Activated naive CD8-positive, alpha-beta T cell treated with anti-CD3 and anti-CD28 coated beads, Interleukin-2, amount 10 ng/mL, durations not matched to agents 7 days and 5 days (primary cell): ENCODE results near the gene HIVEP3. TPM values are rescaled to one million over a fixed set of nuclear protein-coding genes. Genes with fewer than 3 reads are reported as not detected.

Experiments used
- ATAC-seq: fragments of 150-1000 bp; cut with Tn5 transposase; one replicate; pipeline ENCODE4 v1.10.0; 2021; ENCODE audit warnings: low read depth, moderate library complexity
- POLR2A ChIA-PET: fragments of 350-600 bp; sonication (Branson Sonifier 250); formaldehyde crosslinking; loops from one replicate; lab custom pipeline; 2021; ENCODE audit warnings: antibody characterized with exemption; lab: Charles Lee
- DNase-seq: peaks from one replicate; pipeline ENCODE4 v3.0.0; 2021
- H3K27ac Mint-ChIP-seq: one replicate; pipeline ENCODE4 v1.8.0; 2022; ENCODE audit warnings: mild to moderate bottlenecking, mixed read lengths
- H3K27me3 Mint-ChIP-seq: one replicate; pipeline ENCODE4 v1.8.0; 2022; ENCODE audit warnings: mild to moderate bottlenecking, moderate library complexity, mixed read lengths
- H3K36me3 Mint-ChIP-seq: one replicate; pipeline ENCODE4 v1.8.0; 2021; ENCODE audit warnings: mild to moderate bottlenecking, mixed read lengths
- H3K4me1 Mint-ChIP-seq: one replicate; pipeline ENCODE4 v1.8.0; 2021; ENCODE audit warnings: mixed read lengths
- H3K4me3 Mint-ChIP-seq: one replicate; pipeline ENCODE4 v1.8.0; 2022; ENCODE audit warnings: mild to moderate bottlenecking, moderate library complexity, mixed read lengths
- H3K9me3 Mint-ChIP-seq: one replicate; pipeline ENCODE4 v1.8.0; 2021; ENCODE audit warnings: mixed read lengths
- total RNA-seq, 2 experiments: library from RNA; stranded (reverse); gene quantifications; one replicate each; pipeline ENCODE4 v1.2.3, GENCODE V29; 2021

Gene HIVEP3
- total RNA-seq, 2 experiments from 2014 or later = 10.1 to 10.7 TPM

- no peak overlapping the region for H3K4me3 Mint-ChIP-seq
- no peak for DNase-seq
- H3K9me3 Mint-ChIP-seq = no peaks in the 10 kb centered on the region
- no peak for ATAC-seq
- no peaks in the 10 kb centered on the region for H3K36me3 Mint-ChIP-seq
- H3K27ac Mint-ChIP-seq = no peak overlapping the region
- peaks cover 23% of the 10 kb centered on the region for H3K4me1 Mint-ChIP-seq
- no peaks in the 10 kb centered on the region for H3K27me3 Mint-ChIP-seq
- POLR2A ChIA-PET = no interaction called here
These were observed 48.6 kb downstream of the HIVEP3 start for GRCh38 chr1:41870076-41870562.

DNA sequence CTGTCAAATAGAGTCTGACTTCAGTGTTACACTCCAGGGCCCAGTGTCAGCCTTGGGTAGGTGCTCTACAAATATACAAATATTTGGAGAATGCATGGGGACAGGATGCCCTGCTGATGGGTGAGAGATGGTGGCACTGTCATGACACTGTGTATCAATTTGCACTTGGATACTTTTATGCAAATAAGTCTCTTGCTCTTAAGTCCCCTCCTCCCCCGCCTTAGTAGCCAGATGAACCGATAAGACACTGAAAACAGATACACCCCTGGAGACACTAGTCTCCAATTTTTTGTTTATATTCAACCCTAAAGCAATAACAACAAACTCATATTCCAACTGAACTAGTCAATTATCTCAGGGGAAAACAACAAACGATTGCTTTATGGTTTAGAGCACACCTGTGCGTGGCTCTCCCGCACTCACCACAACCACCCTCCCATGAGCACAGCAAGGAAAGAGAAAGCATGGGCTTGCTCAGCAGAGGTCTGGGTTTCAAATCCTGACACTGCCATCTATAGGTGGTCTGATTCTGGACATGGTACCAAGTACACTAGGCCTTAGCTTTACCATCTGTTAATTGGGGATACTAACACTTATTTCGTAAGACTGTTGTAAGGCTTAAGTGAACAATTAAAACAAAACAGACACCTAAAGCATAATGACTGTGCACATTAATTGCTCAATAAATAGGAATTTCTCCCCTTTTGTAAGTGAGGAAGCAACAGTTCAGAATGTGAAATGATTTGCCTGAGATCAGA lies 50.3 kb downstream of the HIVEP3 start:
- POLR2A ChIA-PET = interaction anchor here (0.7 kb wide), 1 partner anchor 295 kb away, joined by 3 read pairs; no protein-coding TSS in a partner anchor
- H3K27ac Mint-ChIP-seq = no peak overlapping the region
- H3K4me3 Mint-ChIP-seq = no peak overlapping the region
- no peaks in the 10 kb centered on the region for H3K9me3 Mint-ChIP-seq
- peak; percentile 90 for ATAC-seq
- no peaks in the 10 kb centered on the region for H3K27me3 Mint-ChIP-seq
- DNase-seq = no peak
- no peaks in the 10 kb centered on the region for H3K36me3 Mint-ChIP-seq
- peaks cover 14% of the 10 kb centered on the region for H3K4me1 Mint-ChIP-seq

DNA sequence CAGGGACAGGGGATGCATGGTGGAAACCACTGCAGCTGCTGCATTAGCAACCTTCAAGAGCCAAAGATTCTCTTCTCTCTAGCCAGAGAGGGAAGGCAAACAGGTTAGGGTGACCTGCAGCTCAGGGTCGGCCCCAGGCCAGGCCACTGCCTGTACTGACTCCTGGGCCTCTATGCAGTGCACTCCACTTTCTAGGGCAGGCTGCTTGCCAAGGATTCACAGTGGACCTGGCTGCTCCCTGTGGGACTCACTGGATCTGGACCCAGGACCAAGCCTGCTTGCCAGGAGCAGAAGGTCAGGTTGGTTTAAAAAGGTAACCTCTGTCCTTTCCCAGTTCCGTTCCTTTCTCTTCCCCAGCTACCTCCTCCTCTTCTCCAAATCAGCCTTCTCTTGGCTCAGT lies 52.4 kb downstream of the HIVEP3 start:
- POLR2A ChIA-PET = no interaction called here
- Mint-ChIP-seq H3K36me3 (no peaks in the 10 kb centered on the region), H3K4me3 (no peak overlapping the region), H3K27me3 (no peaks in the 10 kb centered on the region), H3K9me3 (no peaks in the 10 kb centered on the region), H3K4me1 (peaks cover 33% of the 10 kb centered on the region), H3K27ac (no peak overlapping the region)
- DNase-seq (no peak), ATAC-seq (no peak)

DNA sequence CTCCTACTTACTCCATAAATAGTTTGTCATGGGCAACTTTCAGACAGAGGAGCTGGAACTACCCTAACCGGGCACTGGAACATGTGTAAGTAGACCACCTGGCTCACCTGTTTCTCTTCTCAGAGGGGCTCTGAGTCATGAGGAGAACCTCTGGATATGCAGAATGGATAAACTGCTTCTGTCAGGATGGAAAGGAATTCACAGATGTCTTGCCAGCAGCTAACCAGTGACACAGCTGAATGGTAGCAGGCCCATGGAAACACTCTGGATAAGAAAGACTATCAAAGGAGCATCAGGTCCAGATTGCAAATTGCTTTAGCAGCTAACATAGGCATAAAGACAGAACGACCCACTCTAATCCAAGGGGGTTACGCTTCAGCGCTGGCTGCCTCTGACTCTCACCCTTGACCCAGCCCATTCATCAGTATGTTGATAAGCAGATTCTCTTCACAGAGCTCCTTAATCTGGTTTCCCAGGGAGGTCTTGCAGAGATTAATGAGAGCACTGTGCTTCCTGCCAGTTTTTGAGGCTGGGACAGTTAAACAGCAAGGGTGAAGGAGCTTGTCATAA lies 54.2 kb downstream of the HIVEP3 start:
- Mint-ChIP-seq H3K36me3 (no peaks in the 10 kb centered on the region), H3K27ac (no peak overlapping the region), H3K4me1 (peaks cover 31% of the 10 kb centered on the region), H3K4me3 (no peak overlapping the region), H3K9me3 (no peaks in the 10 kb centered on the region), H3K27me3 (no peaks in the 10 kb centered on the region)
- DNase-seq (no peak), ATAC-seq (no peak)
- POLR2A ChIA-PET = interaction anchor here (0.6 to 1.3 kb wide), 2 partner anchors 27 to 211 kb away, joined by 3 read pairs; no protein-coding TSS in a partner anchor

- Mint-ChIP-seq H3K9me3 (no peaks in the 10 kb centered on the region), H3K27ac (no peak overlapping the region), H3K4me1 (peaks cover 28% of the 10 kb centered on the region)
These were observed 55.0 kb downstream of the HIVEP3 start for GRCh38 chr1:41863718-41864117.

GRCh38 chr1:41862384-41863221 lies 56.1 kb downstream of the HIVEP3 start:
- ATAC-seq (peak; percentile 70), DNase-seq (no peak)
- H3K27me3 Mint-ChIP-seq = no peaks in the 10 kb centered on the region
- H3K9me3 Mint-ChIP-seq = no peaks in the 10 kb centered on the region
- peaks cover 22% of the 10 kb centered on the region for H3K4me1 Mint-ChIP-seq
- peak overlapping the region; percentile 10 for H3K4me3 Mint-ChIP-seq
- no peak overlapping the region for H3K27ac Mint-ChIP-seq
- peaks cover 5% of the 10 kb centered on the region for H3K36me3 Mint-ChIP-seq
- POLR2A ChIA-PET = no interaction called here

More at GRCh38 chr1:41863718-41864117, 55.0 kb downstream of the HIVEP3 start:
- POLR2A ChIA-PET = no interaction called here
- Mint-ChIP-seq H3K4me3 (no peak overlapping the region), H3K36me3 (peaks cover under 1% of the 10 kb centered on the region), H3K27me3 (no peaks in the 10 kb centered on the region)
- ATAC-seq = no peak
- no peak for DNase-seq

- Mint-ChIP-seq H3K27ac (no peak overlapping the region), H3K4me1 (peaks cover 23% of the 10 kb centered on the region), H3K9me3 (no peaks in the 10 kb centered on the region), H3K4me3 (no peak overlapping the region), H3K36me3 (peaks cover 5% of the 10 kb centered on the region), H3K27me3 (no peaks in the 10 kb centered on the region)
- POLR2A ChIA-PET = interaction anchor here (0.5 kb wide), 1 partner anchor 11 kb away, joined by 4 read pairs; no protein-coding TSS in a partner anchor
- ATAC-seq (no peak), DNase-seq (no peak)
These were observed 57.0 kb downstream of the HIVEP3 start for GRCh38 chr1:41861535-41862383.

- H3K27ac Mint-ChIP-seq = no peak overlapping the region
- no peaks in the 10 kb centered on the region for H3K9me3 Mint-ChIP-seq
- no peak overlapping the region for H3K4me3 Mint-ChIP-seq
- H3K36me3 Mint-ChIP-seq = peaks cover 8% of the 10 kb centered on the region
- ATAC-seq = no peak
- no peaks in the 10 kb centered on the region for H3K27me3 Mint-ChIP-seq
- POLR2A ChIA-PET = no interaction called here
- no peak for DNase-seq
- peaks cover 23% of the 10 kb centered on the region for H3K4me1 Mint-ChIP-seq
These were observed 58.0 kb downstream of the HIVEP3 start for GRCh38 chr1:41860771-41861170.

DNA sequence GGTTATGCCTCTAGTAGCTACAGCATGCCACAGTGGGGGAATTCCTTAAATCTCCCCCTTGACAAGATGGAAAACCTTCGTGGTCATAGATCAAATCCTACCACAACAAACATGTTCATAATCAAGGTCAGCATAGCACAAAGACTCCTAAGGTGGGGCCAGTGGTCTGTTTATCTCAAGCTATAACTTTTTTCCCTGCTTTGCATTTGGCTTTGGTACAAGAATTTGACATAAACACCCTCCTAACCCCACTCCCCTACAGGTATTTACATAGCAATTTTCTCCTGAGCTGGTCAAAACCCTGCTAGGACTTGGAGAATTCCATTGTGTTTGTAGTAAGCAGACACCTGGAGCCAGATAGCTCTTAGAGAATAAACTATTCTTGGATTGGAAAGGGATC lies 58.5 kb downstream of the HIVEP3 start:
- Mint-ChIP-seq H3K9me3 (peaks cover 2% of the 10 kb centered on the region), H3K27me3 (no peaks in the 10 kb centered on the region), H3K36me3 (peaks cover 10% of the 10 kb centered on the region), H3K4me3 (no peak overlapping the region), H3K4me1 (peaks cover 23% of the 10 kb centered on the region), H3K27ac (no peak overlapping the region)
- POLR2A ChIA-PET = no interaction called here
- no peak for DNase-seq
- ATAC-seq = no peak

DNA sequence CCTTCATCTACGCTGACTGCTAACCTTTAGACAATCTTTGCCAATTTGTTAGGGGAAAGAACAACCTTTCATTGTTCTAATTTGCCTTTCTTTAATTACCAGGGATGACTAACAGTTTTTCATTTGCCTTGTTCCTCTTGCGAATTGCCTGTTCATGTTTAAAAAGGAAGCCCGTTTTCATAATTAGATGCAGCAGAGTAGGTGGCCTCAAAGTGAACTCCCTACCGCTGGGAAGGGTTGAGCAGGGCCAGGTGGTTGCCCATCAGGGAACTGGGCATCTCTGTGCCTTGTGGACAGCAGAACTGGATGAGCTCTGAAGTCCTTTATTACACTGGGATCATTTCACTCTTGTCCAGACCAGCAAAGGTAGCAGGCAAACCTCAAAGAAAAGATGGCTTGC lies 59.0 kb downstream of the HIVEP3 start:
- Mint-ChIP-seq H3K4me1 (peaks cover 23% of the 10 kb centered on the region), H3K27ac (no peak overlapping the region), H3K9me3 (peaks cover 2% of the 10 kb centered on the region), H3K27me3 (no peaks in the 10 kb centered on the region), H3K36me3 (peaks cover 10% of the 10 kb centered on the region), H3K4me3 (no peak overlapping the region)
- POLR2A ChIA-PET = no interaction called here
- ATAC-seq (no peak), DNase-seq (no peak)

DNA sequence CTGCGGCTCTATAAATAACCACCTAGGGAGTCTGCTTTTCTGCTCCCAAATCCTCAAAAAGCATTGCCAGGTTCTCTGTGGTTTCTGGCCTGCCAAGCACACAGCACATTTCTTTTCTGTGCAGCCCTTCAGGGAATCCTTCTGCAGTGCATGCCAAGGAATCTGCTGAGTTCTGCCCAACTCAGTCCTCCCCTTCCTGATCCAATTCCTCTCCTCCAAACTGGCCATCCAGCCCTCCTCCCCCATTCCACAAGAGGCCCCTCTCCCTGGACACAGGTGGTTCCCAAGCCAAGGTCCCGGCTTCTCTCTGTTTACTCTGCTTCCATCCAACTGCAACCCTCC lies 61.8 kb downstream of the HIVEP3 start:
- POLR2A ChIA-PET = no interaction called here
- Mint-ChIP-seq H3K4me3 (no peak overlapping the region), H3K4me1 (peaks cover 9% of the 10 kb centered on the region), H3K27me3 (no peaks in the 10 kb centered on the region), H3K9me3 (peaks cover 2% of the 10 kb centered on the region), H3K27ac (no peak overlapping the region), H3K36me3 (peaks cover 17% of the 10 kb centered on the region)
- no peak for DNase-seq
- ATAC-seq = no peak

- Mint-ChIP-seq H3K27ac (no peak overlapping the region), H3K4me3 (no peak overlapping the region), H3K36me3 (peaks cover 17% of the 10 kb centered on the region), H3K27me3 (no peaks in the 10 kb centered on the region), H3K4me1 (peaks cover 7% of the 10 kb centered on the region), H3K9me3 (peaks cover 2% of the 10 kb centered on the region)
- POLR2A ChIA-PET = no interaction called here
- ATAC-seq = no peak
- DNase-seq = no peak
These were observed 62.4 kb downstream of the HIVEP3 start for GRCh38 chr1:41856151-41856943.
